CD8-positive, alpha-beta memory T cell (primary cell): ENCODE data around the gene TAGLN2. TPM values are rescaled to one million over a fixed set of nuclear protein-coding genes. Genes with fewer than 3 reads are reported as not detected.
A peak's percentile ranks its signal among the peaks of the same experiment; 100 is the strongest.

Experiments
- CTCF ChIA-PET: fragments of 350-600 bp; sonication (Branson Sonifier 250); formaldehyde crosslinking; loops from one replicate; lab custom pipeline; 2021; ENCODE audit warnings: antibody characterized with exemption; lab: Charles Lee
- POLR2A ChIA-PET: fragments of 350-600 bp; sonication (Branson Sonifier 250); formaldehyde crosslinking; loops from one replicate; lab custom pipeline; 2021; ENCODE audit warnings: antibody characterized with exemption; lab: Charles Lee
- DNase-seq, 5 donors: peaks; one replicate each; pipeline versions ENCODE4 v3.0.0 to v3.0.0-alpha.2; 2020 to 2022; ENCODE audit warnings: mixed read lengths in 1 of 5
- H3K27ac ChIP-seq: one replicate; pipeline ENCODE4 v1.7.0; 2013; ENCODE audit warnings: low read depth, mild to moderate bottlenecking, low read length, moderate library complexity
- H3K27me3 ChIP-seq: 2 replicates; pipeline ENCODE4 v1.7.0; 2013; ENCODE audit warnings: low read length, mild to moderate bottlenecking; ENCODE audit not compliant: insufficient read depth, poor library complexity, severe bottlenecking
- H3K36me3 ChIP-seq: 2 replicates; pipeline ENCODE4 v1.7.0; 2013; ENCODE audit warnings: mild to moderate bottlenecking, low read length, moderate library complexity; ENCODE audit not compliant: insufficient read depth
- H3K4me1 ChIP-seq: 2 replicates; pipeline ENCODE4 v1.7.0; 2013; ENCODE audit warnings: mild to moderate bottlenecking, low read length, moderate library complexity; ENCODE audit not compliant: insufficient read depth
- H3K4me3 ChIP-seq: 2 replicates; pipeline ENCODE4 v1.7.0; 2013; ENCODE audit warnings: mild to moderate bottlenecking, low read length
- H3K9me3 ChIP-seq: 2 replicates; pipeline ENCODE4 v1.7.0; 2013; ENCODE audit warnings: mild to moderate bottlenecking, low read length
- H3K27ac Mint-ChIP-seq, 8 donors: one replicate each; pipeline ENCODE4 v1.8.0; 2020 to 2021; ENCODE audit warnings: mixed read lengths in 8 of 8, mild to moderate bottlenecking in 6 of 8, inconsistent platforms in 3 of 8, moderate library complexity in 3 of 8
- H3K27me3 Mint-ChIP-seq, 2 donors: one replicate each; pipeline ENCODE4 v1.8.0; 2020 to 2021; ENCODE audit warnings: mixed read lengths in 2 of 2, mild to moderate bottlenecking in 1 of 2, moderate library complexity in 1 of 2
- H3K36me3 Mint-ChIP-seq, 3 donors: one replicate each; pipeline ENCODE4 v1.8.0; 2020 to 2021; ENCODE audit warnings: mixed read lengths in 3 of 3, inconsistent platforms in 1 of 3, mild to moderate bottlenecking in 1 of 3
- H3K4me1 Mint-ChIP-seq, 3 donors: one replicate each; pipeline ENCODE4 v1.8.0; 2020 to 2021; ENCODE audit warnings: mixed read lengths in 3 of 3, inconsistent platforms in 1 of 3, mild to moderate bottlenecking in 1 of 3
- H3K4me3 Mint-ChIP-seq, 7 donors: one replicate each; pipeline ENCODE4 v1.8.0; 2020 to 2021; ENCODE audit warnings: mixed read lengths in 7 of 7, mild to moderate bottlenecking in 6 of 7, moderate library complexity in 4 of 7, inconsistent platforms in 2 of 7
- H3K9me3 Mint-ChIP-seq, 5 donors: one replicate each; pipeline ENCODE4 v1.8.0; 2020 to 2022; ENCODE audit warnings: mixed read lengths in 5 of 5, mild to moderate bottlenecking in 3 of 5, moderate library complexity in 2 of 5, inconsistent platforms in 1 of 5
- polyA plus RNA-seq: library from polyadenylated mRNA; unstranded; fragments of 300-500 nt; fragmentation: Illumina TruSeq; gene quantifications from one replicate; pipeline ENCODE4 v1.2.3, GENCODE V29; 2021
- total RNA-seq, 2 experiments: library from RNA; stranded (reverse); gene quantifications; one replicate each; pipeline ENCODE4 v1.2.3, GENCODE V29; 2021

Gene TAGLN2
- total and polyA plus RNA-seq, 3 experiments from 2014 or later, result 566 to 811 (median 578) TPM

DNA sequence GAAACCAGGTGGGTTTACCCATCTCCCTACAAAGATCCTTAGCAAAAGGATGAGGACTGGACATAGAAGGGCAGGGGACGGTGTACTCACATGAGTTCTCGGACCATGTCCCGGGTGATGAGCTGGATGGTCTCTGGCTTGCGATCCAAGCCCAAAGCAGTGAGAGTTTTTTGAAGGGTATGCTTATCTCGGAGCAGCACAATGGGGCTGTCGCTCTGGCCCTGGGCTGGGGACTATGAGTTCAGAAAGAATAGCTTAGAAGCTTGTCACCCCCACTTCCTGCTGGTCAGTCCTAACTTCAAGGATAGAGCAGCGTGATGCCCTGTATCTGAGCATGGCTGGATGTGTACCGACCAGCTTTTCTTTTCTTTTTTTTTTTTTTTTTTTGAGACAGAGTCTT, 34.9 kb downstream of the TAGLN2 start:
- no peak for DNase-seq
- H3K36me3 ChIP-seq, result no peaks in the 10 kb centered on the region
- Mint-ChIP-seq H3K27me3 (peaks cover 0 to 1% of the 10 kb centered on the region in 2 donors), H3K4me1 (peaks cover 24 to 26% (median 25%) of the 10 kb centered on the region in 3 donors), H3K36me3 (peaks cover 0 to 5% (median 0%) of the 10 kb centered on the region in 3 donors), H3K9me3 (no peaks in the 10 kb centered on the region), H3K27ac (peak overlapping the region in 2 of 8 donors; percentile 33 to 66), H3K4me3 (no peak overlapping the region)
- POLR2A ChIA-PET, result interaction anchor here (1.8 kb wide), 1 partner anchor 91 kb away, joined by 7 read pairs; no protein-coding TSS in a partner anchor
- H3K4me1 ChIP-seq, result peaks cover 17% of the 10 kb centered on the region
- CTCF ChIA-PET, result interaction anchor here (0.6 to 13.4 kb wide), 18 partner anchors 9 to 293 kb away, joined by 3 to 316 read pairs (median 6); partner anchors contain the start of genes DUSP23, FCRL6 and IGSF9
- H3K9me3 ChIP-seq, result no peaks in the 10 kb centered on the region
- H3K27ac ChIP-seq, result no peak overlapping the region
- no peak overlapping the region for H3K4me3 ChIP-seq
- no peaks in the 10 kb centered on the region for H3K27me3 ChIP-seq

DNA sequence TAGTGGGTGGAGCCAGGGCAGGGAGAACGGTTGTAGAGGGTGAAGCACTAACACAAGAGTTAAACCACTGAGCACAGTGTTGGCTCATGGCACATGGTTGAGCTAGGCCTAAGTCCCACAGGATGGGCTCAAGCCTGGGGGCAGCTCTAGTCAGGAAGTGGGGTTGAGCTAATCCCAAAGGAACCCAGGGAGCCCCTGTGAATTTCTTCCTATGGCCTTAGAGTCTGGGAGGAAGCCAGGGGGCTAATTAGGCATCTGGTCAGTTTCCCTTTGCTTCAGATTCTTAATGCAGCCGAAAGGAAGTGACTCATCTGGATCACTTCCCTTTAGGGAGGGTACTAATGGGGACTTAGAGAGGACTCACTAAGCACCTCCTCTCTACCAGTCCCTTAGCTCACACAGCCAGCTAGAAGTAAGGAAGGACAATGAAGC, 35.5 kb downstream of the TAGLN2 start:
- H3K4me3 ChIP-seq, result no peak overlapping the region
- Mint-ChIP-seq H3K36me3 (peaks cover 0 to 5% (median 0%) of the 10 kb centered on the region in 3 donors), H3K4me1 (peaks cover 24 to 26% (median 25%) of the 10 kb centered on the region in 3 donors), H3K4me3 (peak overlapping the region in 2 of 7 donors; percentile 1 to 12), H3K9me3 (no peaks in the 10 kb centered on the region), H3K27me3 (peaks cover 0 to 1% of the 10 kb centered on the region in 2 donors), H3K27ac (peak overlapping the region in 6 of 8 donors; percentile 0 to 66 (median 18))
- POLR2A ChIA-PET, result interaction anchor here (1.8 kb wide), 1 partner anchor 90 kb away, joined by 7 read pairs; no protein-coding TSS in a partner anchor
- no peaks in the 10 kb centered on the region for H3K36me3 ChIP-seq
- DNase-seq, result no peak
- H3K4me1 ChIP-seq, result peaks cover 17% of the 10 kb centered on the region
- no peaks in the 10 kb centered on the region for H3K27me3 ChIP-seq
- H3K27ac ChIP-seq, result no peak overlapping the region
- CTCF ChIA-PET, result interaction anchor here (0.8 to 13.4 kb wide), 14 partner anchors 9 to 292 kb away, joined by 3 to 316 read pairs (median 5); partner anchors contain the start of genes DUSP23 and FCRL6
- no peaks in the 10 kb centered on the region for H3K9me3 ChIP-seq

DNA sequence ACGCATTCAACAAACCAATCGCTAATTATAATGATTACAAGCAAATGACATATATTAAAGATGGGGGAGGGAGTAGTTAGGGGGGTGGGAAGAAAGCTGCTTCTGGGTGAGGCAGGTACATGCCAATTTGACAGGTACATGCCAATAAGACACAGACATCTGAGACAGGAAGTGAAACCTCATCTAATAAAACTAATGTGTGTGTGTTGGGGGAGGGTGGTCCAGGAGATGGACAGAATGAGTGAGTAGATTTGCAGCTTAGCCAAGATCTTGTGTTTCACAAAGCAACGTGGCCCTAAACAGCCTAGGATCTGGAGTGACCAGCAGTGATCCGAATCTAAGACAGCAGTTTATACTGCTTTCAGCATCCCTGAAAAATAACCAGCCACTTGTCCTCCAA, 36.1 kb downstream of the TAGLN2 start:
- Histone ChIP-seq H3K36me3 (no peaks in the 10 kb centered on the region), H3K9me3 (no peaks in the 10 kb centered on the region), H3K27ac (no peak overlapping the region), H3K4me1 (peaks cover 17% of the 10 kb centered on the region), H3K27me3 (no peaks in the 10 kb centered on the region), H3K4me3 (no peak overlapping the region)
- POLR2A ChIA-PET, result interaction anchor here (0.5 kb wide), 1 partner anchor 754 kb away, joined by 3 read pairs; no protein-coding TSS in a partner anchor
- H3K27me3 Mint-ChIP-seq, result peaks cover 0 to 1% of the 10 kb centered on the region in 2 donors
- peak overlapping the region in 1 of 7 donors; percentile 26 for H3K4me3 Mint-ChIP-seq
- DNase-seq, result no peak
- H3K36me3 Mint-ChIP-seq, result peaks cover 0 to 5% (median 0%) of the 10 kb centered on the region in 3 donors
- CTCF ChIA-PET, result interaction anchor here (0.7 to 13.4 kb wide), 11 partner anchors 11 to 118 kb away, joined by 3 to 316 read pairs (median 4); partner anchors contain the start of genes DUSP23 and FCRL6
- H3K4me1 Mint-ChIP-seq, result peaks cover 24 to 26% (median 25%) of the 10 kb centered on the region in 3 donors
- H3K27ac Mint-ChIP-seq, result peak overlapping the region in 1 of 8 donors; percentile 11
- no peaks in the 10 kb centered on the region for H3K9me3 Mint-ChIP-seq

DNA sequence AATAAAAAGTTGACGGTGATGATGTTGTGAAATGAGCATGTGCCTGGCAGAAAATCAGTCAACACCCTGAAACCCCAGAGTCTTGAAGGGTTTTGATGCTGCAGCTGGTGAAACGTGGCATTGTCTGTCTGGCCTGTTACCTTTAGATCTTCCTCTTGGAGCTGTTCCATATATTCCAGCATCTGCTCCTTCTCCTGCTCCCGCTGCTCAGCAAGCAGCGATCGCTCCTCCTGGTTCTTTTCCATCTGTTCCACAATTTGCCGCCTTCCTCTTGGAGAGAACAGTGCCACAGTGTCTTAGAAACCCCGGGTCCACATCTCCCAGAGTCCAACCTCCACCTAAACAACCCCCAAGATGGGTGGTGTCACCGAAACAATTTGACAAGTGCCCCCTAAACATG, 41.0 kb downstream of the TAGLN2 start:
- POLR2A ChIA-PET, result no interaction called here
- no peaks in the 10 kb centered on the region for H3K9me3 ChIP-seq
- Mint-ChIP-seq H3K36me3 (no peaks in the 10 kb centered on the region), H3K4me3 (no peak overlapping the region), H3K27me3 (peaks cover 0 to 1% of the 10 kb centered on the region in 2 donors), H3K27ac (peak overlapping the region in 1 of 8 donors; percentile 25), H3K9me3 (no peaks in the 10 kb centered on the region), H3K4me1 (peaks cover 6 to 7% (median 6%) of the 10 kb centered on the region in 3 donors)
- H3K4me3 ChIP-seq, result no peak overlapping the region
- H3K36me3 ChIP-seq, result no peaks in the 10 kb centered on the region
- DNase-seq, result no peak
- H3K27me3 ChIP-seq, result no peaks in the 10 kb centered on the region
- CTCF ChIA-PET, result interaction anchor here (1.3 to 13.4 kb wide), 2 partner anchors 86 to 103 kb away, joined by 3 to 316 read pairs; partner anchors contain the start of gene FCRL6
- no peak overlapping the region for H3K27ac ChIP-seq
- peaks cover 10% of the 10 kb centered on the region for H3K4me1 ChIP-seq

DNA sequence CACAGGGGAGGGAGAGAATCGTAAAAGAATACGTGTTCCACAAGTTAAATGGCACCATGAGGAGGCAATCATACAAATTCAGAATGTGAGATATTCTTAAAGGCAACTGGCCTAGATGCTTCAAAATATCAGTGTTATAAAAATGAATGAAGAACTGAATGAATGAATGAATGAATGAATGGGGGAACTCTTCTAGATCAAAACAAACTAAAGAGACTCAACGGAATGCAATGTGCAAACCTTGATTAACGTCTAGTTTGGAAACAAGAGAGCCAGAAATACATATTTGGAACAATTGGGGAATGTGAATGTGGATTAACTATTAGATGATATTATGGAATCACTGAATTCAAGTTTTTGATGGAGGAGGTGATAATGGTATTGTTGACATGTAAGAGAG, 42.2 kb downstream of the TAGLN2 start:
- Mint-ChIP-seq H3K4me3 (no peak overlapping the region), H3K27ac (no peak overlapping the region), H3K36me3 (peaks cover 0 to 2% (median 0%) of the 10 kb centered on the region in 3 donors), H3K27me3 (peaks cover 0 to 1% of the 10 kb centered on the region in 2 donors), H3K4me1 (peaks cover 0 to 2% (median 0%) of the 10 kb centered on the region in 3 donors), H3K9me3 (no peaks in the 10 kb centered on the region)
- peaks cover 6% of the 10 kb centered on the region for H3K4me1 ChIP-seq
- no peak for DNase-seq
- no peaks in the 10 kb centered on the region for H3K36me3 ChIP-seq
- POLR2A ChIA-PET, result no interaction called here
- no peak overlapping the region for H3K27ac ChIP-seq
- no peaks in the 10 kb centered on the region for H3K27me3 ChIP-seq
- H3K4me3 ChIP-seq, result no peak overlapping the region
- H3K9me3 ChIP-seq, result no peaks in the 10 kb centered on the region
- CTCF ChIA-PET, result no interaction called here

DNA sequence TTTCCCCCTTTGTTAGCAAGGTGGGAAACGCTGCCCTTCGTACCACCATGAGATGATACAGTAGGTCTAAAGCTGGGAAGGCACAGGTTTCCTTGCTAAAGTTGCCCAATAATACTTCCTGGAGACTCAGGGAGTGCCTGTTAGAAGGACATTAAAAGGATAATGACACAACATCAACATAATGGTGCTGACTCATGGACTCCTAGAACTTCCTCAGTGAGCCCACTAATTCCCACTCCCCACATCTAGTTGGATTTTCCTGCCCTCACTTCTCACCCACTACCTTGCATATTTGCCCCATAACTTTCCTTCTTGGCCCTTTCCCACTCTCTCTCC, 42.8 kb downstream of the TAGLN2 start:
- ChIA-PET POLR2A (no interaction called here), CTCF (no interaction called here)
- Histone ChIP-seq H3K27me3 (no peaks in the 10 kb centered on the region), H3K36me3 (no peaks in the 10 kb centered on the region), H3K4me3 (no peak overlapping the region), H3K27ac (no peak overlapping the region), H3K9me3 (no peaks in the 10 kb centered on the region), H3K4me1 (peaks cover 6% of the 10 kb centered on the region)
- peaks cover 0 to 2% (median 0%) of the 10 kb centered on the region in 3 donors for H3K36me3 Mint-ChIP-seq
- H3K4me3 Mint-ChIP-seq, result no peak overlapping the region
- peaks cover 0 to 1% of the 10 kb centered on the region in 2 donors for H3K27me3 Mint-ChIP-seq
- H3K4me1 Mint-ChIP-seq, result peaks cover 0 to 2% (median 0%) of the 10 kb centered on the region in 3 donors
- DNase-seq, result no peak
- H3K9me3 Mint-ChIP-seq, result no peaks in the 10 kb centered on the region
- H3K27ac Mint-ChIP-seq, result no peak overlapping the region

DNA sequence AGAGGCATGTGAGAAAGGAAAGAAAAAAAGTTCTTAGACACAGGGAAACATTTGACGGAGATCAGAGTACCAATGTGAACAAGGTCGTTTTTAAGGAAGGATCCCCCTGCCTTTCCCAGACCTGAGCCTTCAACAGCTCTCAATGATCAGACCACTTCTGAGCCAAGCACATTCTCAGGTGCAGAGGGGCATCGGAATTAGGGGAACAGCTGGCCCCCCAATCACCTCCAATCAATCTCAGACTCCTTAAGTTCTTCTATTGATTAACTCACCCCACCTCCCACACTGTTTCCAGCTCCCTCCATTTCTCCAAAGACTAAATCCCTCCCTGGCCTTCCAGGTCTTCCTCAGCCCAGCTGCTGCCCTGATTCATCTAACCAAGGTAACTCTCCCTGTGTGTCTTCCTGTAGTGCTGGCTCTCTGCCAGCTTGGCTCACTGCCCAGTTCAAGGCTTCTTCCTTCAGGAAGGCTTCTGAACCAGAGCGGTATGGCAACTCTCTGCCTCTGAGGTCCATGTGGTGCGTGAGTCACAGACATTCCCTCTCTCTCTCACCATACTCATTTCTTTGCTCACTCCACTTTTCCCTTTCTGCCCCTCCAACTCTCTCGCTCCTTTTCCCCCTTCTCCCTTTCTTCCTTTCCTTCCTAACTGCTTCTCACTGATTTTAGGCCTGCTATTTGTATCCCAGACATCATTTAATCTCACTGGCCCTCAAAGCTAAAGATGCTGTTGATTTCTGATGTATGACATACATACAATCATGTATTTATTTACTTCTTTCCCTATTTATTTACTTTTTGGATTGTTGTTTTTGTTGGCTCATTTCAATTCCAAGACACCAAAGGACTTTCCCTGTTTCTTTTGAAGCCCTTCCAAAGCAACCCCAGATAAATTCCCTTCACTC, 43.4 kb downstream of the TAGLN2 start:
- no peaks in the 10 kb centered on the region for H3K27me3 ChIP-seq
- Mint-ChIP-seq H3K4me3 (no peak overlapping the region), H3K36me3 (peaks cover 0 to 2% (median 0%) of the 10 kb centered on the region in 3 donors), H3K9me3 (no peaks in the 10 kb centered on the region), H3K4me1 (peaks cover 0 to under 1% (median 0%) of the 10 kb centered on the region in 3 donors), H3K27ac (no peak overlapping the region), H3K27me3 (peaks cover 0 to 1% of the 10 kb centered on the region in 2 donors)
- H3K36me3 ChIP-seq, result no peaks in the 10 kb centered on the region
- DNase-seq, result peak in 2 of 5 donors; percentile 11 to 68
- ChIA-PET POLR2A (interaction anchor here (0.6 kb wide), 1 partner anchor 9 kb away, joined by 3 read pairs; no protein-coding TSS in a partner anchor), CTCF (interaction anchor here (1.2 to 2.1 kb wide), 2 partner anchors 9 to 83 kb away, joined by 3 to 11 read pairs; no protein-coding TSS in a partner anchor)
- H3K9me3 ChIP-seq, result no peaks in the 10 kb centered on the region
- no peak overlapping the region for H3K27ac ChIP-seq
- H3K4me3 ChIP-seq, result no peak overlapping the region
- H3K4me1 ChIP-seq, result peaks cover 6% of the 10 kb centered on the region
